ENCODE results near the gene NAALADL2.

- no peak for TF ChIP-seq POLR2A (IDR thresholded peaks at IDR 0.05)
- no peak for TF ChIP-seq CTCF (IDR thresholded peaks at IDR 0.05)
Measured at GRCh38 chr3:175018946-175019727, 160.0 kb downstream of the NAALADL2 start.

All from uterus (tissue), 2 donors.